DOHH2 (cell line): Measurements from ENCODE around the gene RABL6.

Source experiments
- H3F3A ChIP-seq: fragments of 200-600 bp; sonication (generic), shearing (Covaris generic); 2 replicates; pipeline ENCODE4 v1.6.0; 2016; ENCODE audit warnings: antibody characterized with exemption, mild to moderate bottlenecking; ENCODE audit not compliant: control insufficient read depth, insufficient read depth
- H3K27ac ChIP-seq: fragments of 200-600 bp; sonication (generic); 2 replicates; pipeline ENCODE4 v1.5.1; 2014; ENCODE audit warnings: low read depth, mild to moderate bottlenecking, low read length, moderate library complexity
- H3K27me3 ChIP-seq: fragments of 200-600 bp; sonication (generic); 2 replicates; pipeline ENCODE4 v1.6.1; 2014; ENCODE audit warnings: mild to moderate bottlenecking, low read length, mixed read lengths; ENCODE audit not compliant: control insufficient read depth
- H3K36me3 ChIP-seq: fragments of 200-600 bp; sonication (generic); 2 replicates; pipeline ENCODE4 v1.6.1; 2014; ENCODE audit warnings: mild to moderate bottlenecking, low read length, moderate library complexity, mixed read lengths; ENCODE audit not compliant: control insufficient read depth
- H3K4me1 ChIP-seq: fragments of 200-600 bp; sonication (generic); 2 replicates; pipeline ENCODE4 v1.6.1; 2014; ENCODE audit warnings: mild to moderate bottlenecking, low read length, mixed read lengths; ENCODE audit not compliant: control insufficient read depth
- H3K4me2 ChIP-seq: fragments of 200-600 bp; sonication (generic); 2 replicates; pipeline ENCODE4 v1.6.0; 2014; ENCODE audit warnings: mild to moderate bottlenecking, low read length, moderate library complexity
- H3K4me3 ChIP-seq: fragments of 200-600 bp; sonication (generic); 2 replicates; pipeline ENCODE4 v1.5.1; 2014; ENCODE audit warnings: mild to moderate bottlenecking, low read length, mixed read lengths
- H3K79me2 ChIP-seq: fragments of 200-600 bp; sonication (generic); 2 replicates; pipeline ENCODE4 v1.6.1; 2014; ENCODE audit warnings: mild to moderate bottlenecking, low read length, mixed read lengths; ENCODE audit not compliant: control insufficient read depth
- H3K9me2 ChIP-seq: fragments of 200-600 bp; sonication (generic); replicated peaks from 2 replicates; pipeline ENCODE4 v1.6.1; 2014; ENCODE audit warnings: mild to moderate bottlenecking, low read length, mixed read lengths; ENCODE audit not compliant: control insufficient read depth
- H3K9me3 ChIP-seq: fragments of 200-600 bp; sonication (generic); 2 replicates; pipeline ENCODE4 v1.6.1; 2014; ENCODE audit warnings: antibody characterized with exemption, low read length, mixed read lengths; ENCODE audit not compliant: control insufficient read depth, insufficient read depth
- H4K20me1 ChIP-seq: fragments of 200-600 bp; sonication (generic); 2 replicates; pipeline ENCODE4 v1.6.0; 2014; ENCODE audit warnings: low read depth, mild to moderate bottlenecking, antibody characterized with exemption, low read length, moderate library complexity; ENCODE audit not compliant: control insufficient read depth, insufficient read depth
- CTCF ChIP-seq: fragments of 200-600 bp; sonication (generic); IDR thresholded peaks from one replicate; pipeline ENCODE4 v1.5.1; 2014; ENCODE audit warnings: antibody characterized with exemption, mild to moderate bottlenecking, low read depth, low read length; ENCODE audit not compliant: poor library complexity, severe bottlenecking
- EZH2phosphoT487 ChIP-seq: fragments of 200-600 bp; sonication (generic); IDR thresholded peaks from 2 replicates; pipeline ENCODE4 v1.6.1; 2017; ENCODE audit warnings: borderline replicate concordance, mild to moderate bottlenecking, antibody characterized with exemption, low read length, moderate library complexity, mixed read lengths

Gene RABL6

GRCh38 chr9:136848393-136849037, 40.8 kb downstream of the RABL6 start:
- peak overlapping the region; percentile 57 for H3K27ac ChIP-seq
- H3K9me2 ChIP-seq = no peaks in the 10 kb centered on the region
- peaks cover 21% of the 10 kb centered on the region; the same call in 1 of the 2 replicates for H3K36me3 ChIP-seq
- H3K9me3 ChIP-seq = no peaks in the 10 kb centered on the region
- peaks cover 13% of the 10 kb centered on the region for H3K79me2 ChIP-seq
- H3K4me3 ChIP-seq = peak overlapping the region; percentile 79
- no peaks in the 10 kb centered on the region; the same call in 1 of the 2 replicates for H3F3A ChIP-seq
- no peaks in the 10 kb centered on the region for H3K27me3 ChIP-seq
- peaks cover 6% of the 10 kb centered on the region; the same call in 1 of the 2 replicates for H4K20me1 ChIP-seq
- TF ChIP-seq EZH2phosphoT487 = no peak
- TF ChIP-seq CTCF = no peak
- peak overlapping the region; percentile 75 for H3K4me2 ChIP-seq
- peaks cover 18% of the 10 kb centered on the region for H3K4me1 ChIP-seq

- H3K79me2 ChIP-seq = peaks cover 13% of the 10 kb centered on the region
- H3K36me3 ChIP-seq = peaks cover 21% of the 10 kb centered on the region; the same call in 1 of the 2 replicates
- H3K4me2 ChIP-seq = peak within 1 kb of the TSS; percentile 75
- peaks cover 21% of the 10 kb centered on the region for H3K4me1 ChIP-seq
- H3K4me3 ChIP-seq = peak within 1 kb of the TSS; percentile 79
- TF ChIP-seq CTCF (no peak), EZH2phosphoT487 (no peak)
- no peaks in the 10 kb centered on the region for H3K27me3 ChIP-seq
- H4K20me1 ChIP-seq = peaks cover 6% of the 10 kb centered on the region; the same call in 1 of the 2 replicates
- H3K27ac ChIP-seq = peak within 1 kb of the TSS; percentile 57
- H3K9me2 ChIP-seq = no peaks in the 10 kb centered on the region
- no peaks in the 10 kb centered on the region for H3K9me3 ChIP-seq
- no peaks in the 10 kb centered on the region; the same call in 1 of the 2 replicates for H3F3A ChIP-seq
These were observed 41.6 kb downstream of the RABL6 start, which contains the start of gene PHPT1 for GRCh38 chr9:136849038-136849959. PHPT1 (plus strand) TSS chr9:136849409; CDS start chr9:136849431, 22 bp downstream.

- Histone ChIP-seq H4K20me1 (peaks cover 6% of the 10 kb centered on the region; the same call in 1 of the 2 replicates), H3K79me2 (peaks cover 13% of the 10 kb centered on the region), H3K36me3 (peaks cover 21% of the 10 kb centered on the region; the same call in 1 of the 2 replicates), H3K4me1 (peaks cover 21% of the 10 kb centered on the region), H3K27me3 (no peaks in the 10 kb centered on the region), H3K9me2 (no peaks in the 10 kb centered on the region), H3K27ac (no peak overlapping the region), H3K4me2 (peak overlapping the region; percentile 75), H3K4me3 (peak overlapping the region; percentile 79), H3F3A (no peaks in the 10 kb centered on the region; the same call in 1 of the 2 replicates), H3K9me3 (no peaks in the 10 kb centered on the region)
- TF ChIP-seq EZH2phosphoT487 (no peak), CTCF (no peak)
These were observed 42.5 kb downstream of the RABL6 start for GRCh38 chr9:136849960-136850865.
